Tibial nerve (tissue), 4 donors: Measurements from ENCODE around the gene GBX1. TPM values are rescaled to one million over a fixed set of nuclear protein-coding genes. Genes with fewer than 3 reads are reported as not detected.

Source experiments
- DNase-seq, 2 donors: peaks; one replicate each; pipeline ENCODE4 v3.0.0-alpha.2; 2019; ENCODE audit warnings: low spot score in 2 of 2
- H3K27ac ChIP-seq, 4 donors: fragments of 200-600 bp; sonication (generic) in 3 of 4; one replicate each; pipeline ENCODE4 v1.5.1; 2017 to 2019; ENCODE audit warnings: mild to moderate bottlenecking in 1 of 4
- H3K27me3 ChIP-seq, 2 donors: fragments of 200-600 bp; sonication (generic) in 1 of 2; one replicate each; pipeline versions ENCODE4 v1.5.1 to v1.6.0; 2017 to 2019
- H3K36me3 ChIP-seq, 3 donors: fragments of 200-600 bp; sonication (generic); one replicate each; pipeline ENCODE4 v1.5.1; 2018 to 2019
- H3K4me1 ChIP-seq, 4 donors: fragments of 200-600 bp; sonication (generic) in 3 of 4; one replicate each; pipeline ENCODE4 v1.5.1; 2017 to 2019
- H3K4me3 ChIP-seq, 4 donors: fragments of 200-600 bp; sonication (generic) in 3 of 4; one replicate each; pipeline ENCODE4 v1.5.1; 2017 to 2019; ENCODE audit warnings: mild to moderate bottlenecking in 1 of 4, moderate library complexity in 1 of 4
- H3K9me3 ChIP-seq, 4 donors: fragments of 200-600 bp; sonication (generic) in 3 of 4; one replicate each; pipeline ENCODE4 v1.5.1; 2017 to 2019
- CTCF ChIP-seq, 5 experiments: fragments of 200-600 bp in 3 of 5; fragments of 450-650 bp in 2 of 5; sonication (generic) in 3 of 5; IDR thresholded peaks; one replicate each; pipeline ENCODE4 v1.5.1; 2016 to 2019; ENCODE audit warnings: antibody characterized with exemption in 5 of 5, mild to moderate bottlenecking in 3 of 5, moderate library complexity in 2 of 5
- EP300 ChIP-seq, 2 donors: sonication (generic); formaldehyde crosslinking; IDR thresholded peaks; one replicate each; pipeline ENCODE4 v1.6.1; 2017; ENCODE audit warnings: antibody characterized with exemption in 2 of 2, mild to moderate bottlenecking in 1 of 2
- POLR2A ChIP-seq, 2 donors: fragments of 450-650 bp; IDR thresholded peaks; one replicate each; pipeline ENCODE4 v1.6.1; 2017; ENCODE audit warnings: antibody characterized with exemption in 2 of 2, mild to moderate bottlenecking in 2 of 2, moderate library complexity in 2 of 2
- WGBS, 2 donors: methylation state at CpG; one replicate each; pipeline ENCODE4 v1.1.5; 2018; 5-methylcytosine and 5-hydroxymethylcytosine counted together
- total RNA-seq, 4 donors: library from RNA; depleted of rRNA; stranded (reverse); fragments of >200 nt; gene quantifications; one replicate each; pipeline ENCODE4 v1.1.0, GENCODE V29; 2016

Gene GBX1
- total RNA-seq, 4 donors from 2014 or later, result not detected

GRCh38 chr7:151110236-151110940 lies 57.1 kb downstream of the GBX1 start:
- no peak for TF ChIP-seq EP300 (IDR thresholded peaks at IDR 0.05)
- no peak for TF ChIP-seq POLR2A (IDR thresholded peaks at IDR 0.05)
- 64 to 76% methylated on average over 10 to 11 of the region's 11 CpGs for WGBS, 2 donors
- Histone ChIP-seq H3K4me1 (peaks cover 0 to 55% (median 7%) of the 10 kb centered on the region in 4 donors), H3K36me3 (peaks cover 0 to 7% (median 0%) of the 10 kb centered on the region in 3 donors), H3K4me3 (no peak overlapping the region), H3K9me3 (no peaks in the 10 kb centered on the region), H3K27ac (peak overlapping the region in 2 of 4 donors; percentile 35 to 43), H3K27me3 (no peaks in the 10 kb centered on the region)
- DNase-seq, result no peak

- Histone ChIP-seq H3K27ac (peak overlapping the region in 2 of 4 donors; percentile 35 to 43), H3K9me3 (no peaks in the 10 kb centered on the region), H3K4me1 (peaks cover 0 to 63% (median 7%) of the 10 kb centered on the region in 4 donors), H3K4me3 (no peak overlapping the region), H3K27me3 (no peaks in the 10 kb centered on the region), H3K36me3 (peaks cover 0 to 10% (median 0%) of the 10 kb centered on the region in 3 donors)
- 65 to 66% methylated on average over 15 of the region's 15 CpGs for WGBS, 2 donors
- peak in 1 of 2 donors; percentile 32 for DNase-seq
- no peak for TF ChIP-seq CTCF (IDR thresholded peaks at IDR 0.05)
- no peak for TF ChIP-seq EP300 (IDR thresholded peaks at IDR 0.05)
- TF ChIP-seq POLR2A (IDR thresholded peaks at IDR 0.05), result no peak
These were observed 58.1 kb downstream of the GBX1 start for GRCh38 chr7:151109094-151110048.

GRCh38 chr7:151107882-151108281 lies 59.6 kb downstream of the GBX1 start:
- H3K4me1 ChIP-seq, result peaks cover 0 to 52% (median 3%) of the 10 kb centered on the region in 4 donors
- H3K9me3 ChIP-seq, result no peaks in the 10 kb centered on the region
- WGBS, 2 donors, result 86% methylated on average over 10 of the region's 10 CpGs
- H3K27ac ChIP-seq, result peak overlapping the region in 1 of 4 donors; percentile 22
- no peak for DNase-seq
- H3K36me3 ChIP-seq, result peaks cover 0 to 10% (median 0%) of the 10 kb centered on the region in 3 donors
- no peak for TF ChIP-seq EP300 (IDR thresholded peaks at IDR 0.05)
- TF ChIP-seq POLR2A (IDR thresholded peaks at IDR 0.05), result no peak
- TF ChIP-seq CTCF (IDR thresholded peaks at IDR 0.05), result no peak
- no peaks in the 10 kb centered on the region for H3K27me3 ChIP-seq
- H3K4me3 ChIP-seq, result no peak overlapping the region

GRCh38 chr7:151104411-151105235 lies 62.9 kb downstream of the GBX1 start:
- Histone ChIP-seq H3K4me1 (peaks cover 0 to 50% (median 0%) of the 10 kb centered on the region in 4 donors), H3K9me3 (no peaks in the 10 kb centered on the region), H3K36me3 (peaks cover 0 to 14% (median 0%) of the 10 kb centered on the region in 3 donors), H3K27ac (no peak overlapping the region), H3K27me3 (no peaks in the 10 kb centered on the region), H3K4me3 (no peak overlapping the region)
- DNase-seq, result peak in 1 of 2 donors; percentile 62
- TF ChIP-seq POLR2A (IDR thresholded peaks at IDR 0.05) (no peak), EP300 (IDR thresholded peaks at IDR 0.05) (no peak), CTCF (IDR thresholded peaks at IDR 0.05) (no peak)
- WGBS, 2 donors, result 68 to 70% methylated on average over 23 of the region's 23 CpGs

GRCh38 chr7:151103973-151104372 lies 63.5 kb downstream of the GBX1 start:
- no peak for DNase-seq
- WGBS, 2 donors, result 84 to 90% methylated on average over 12 of the region's 12 CpGs
- TF ChIP-seq CTCF (IDR thresholded peaks at IDR 0.05) (no peak), EP300 (IDR thresholded peaks at IDR 0.05) (no peak), POLR2A (IDR thresholded peaks at IDR 0.05) (no peak)
- Histone ChIP-seq H3K36me3 (peaks cover 0 to 14% (median 0%) of the 10 kb centered on the region in 3 donors), H3K27ac (no peak overlapping the region), H3K4me3 (no peak overlapping the region), H3K9me3 (no peaks in the 10 kb centered on the region), H3K27me3 (no peaks in the 10 kb centered on the region), H3K4me1 (peaks cover 0 to 49% (median 0%) of the 10 kb centered on the region in 4 donors)
